Nephron (organoid): Measurements from ENCODE around the gene CASS4.
A peak's percentile ranks its signal among the peaks of the same experiment; 100 is the strongest.

Experiments used
- H3K27ac Mint-ChIP-seq, 3 experiments: 2 replicates each; pipeline ENCODE4 v1.8.0; 2020; ENCODE audit warnings: mixed read lengths in 3 of 3, mild to moderate bottlenecking in 2 of 3, moderate library complexity in 1 of 3
- H3K27me3 Mint-ChIP-seq: 2 replicates; pipeline ENCODE4 v1.8.0; 2021; ENCODE audit warnings: low read depth, mild to moderate bottlenecking, moderate library complexity, mixed read lengths
- H3K36me3 Mint-ChIP-seq: 2 replicates; pipeline ENCODE4 v1.8.0; 2020; ENCODE audit warnings: low read depth, mixed read lengths
- H3K4me1 Mint-ChIP-seq: 2 replicates; pipeline ENCODE4 v1.8.0; 2020; ENCODE audit warnings: mixed read lengths
- H3K4me3 Mint-ChIP-seq, 3 experiments: 2 replicates each; pipeline ENCODE4 v1.8.0; 2020; ENCODE audit warnings: mild to moderate bottlenecking in 3 of 3, mixed read lengths in 3 of 3, moderate library complexity in 2 of 3
- H3K9me3 Mint-ChIP-seq: 2 replicates; pipeline ENCODE4 v1.8.0; 2020; ENCODE audit warnings: mixed read lengths
- CTCF ChIP-seq, 3 experiments: fragments of 200-600 bp; sonication (generic); IDR thresholded peaks; one replicate each; pipeline ENCODE4 v1.5.0; 2021; ENCODE audit warnings: antibody characterized with exemption in 3 of 3; ENCODE audit not compliant: unreplicated experiment in 3 of 3

Gene CASS4

GRCh38 chr20:56381501-56381900 is 30.6 kb upstream of the CASS4 start:
- H3K4me1 Mint-ChIP-seq, result peaks cover 3% of the 10 kb centered on the region
- peak overlapping the region in 1 of 3 experiments; percentile 20 for H3K27ac Mint-ChIP-seq
- H3K9me3 Mint-ChIP-seq, result no peaks in the 10 kb centered on the region
- no peak overlapping the region for H3K4me3 Mint-ChIP-seq
- H3K36me3 Mint-ChIP-seq, result peaks cover 70% of the 10 kb centered on the region
- no peak for TF ChIP-seq CTCF (IDR thresholded peaks at IDR 0.05; ENCODE audit: unreplicated experiment in 3 of 3)
- no peaks in the 10 kb centered on the region for H3K27me3 Mint-ChIP-seq

- Mint-ChIP-seq H3K27ac (peak overlapping the region in 2 of 3 experiments; percentile 45 to 61), H3K4me3 (peak overlapping the region in 2 of 3 experiments; percentile 19 to 26), H3K9me3 (no peaks in the 10 kb centered on the region), H3K27me3 (no peaks in the 10 kb centered on the region), H3K4me1 (peaks cover 3% of the 10 kb centered on the region), H3K36me3 (peaks cover 71% of the 10 kb centered on the region)
- TF ChIP-seq CTCF (IDR thresholded peaks at IDR 0.05; ENCODE audit: unreplicated experiment in 3 of 3), result no peak
Measured at GRCh38 chr20:56382696-56383095, 29.4 kb upstream of the CASS4 start.

DNA sequence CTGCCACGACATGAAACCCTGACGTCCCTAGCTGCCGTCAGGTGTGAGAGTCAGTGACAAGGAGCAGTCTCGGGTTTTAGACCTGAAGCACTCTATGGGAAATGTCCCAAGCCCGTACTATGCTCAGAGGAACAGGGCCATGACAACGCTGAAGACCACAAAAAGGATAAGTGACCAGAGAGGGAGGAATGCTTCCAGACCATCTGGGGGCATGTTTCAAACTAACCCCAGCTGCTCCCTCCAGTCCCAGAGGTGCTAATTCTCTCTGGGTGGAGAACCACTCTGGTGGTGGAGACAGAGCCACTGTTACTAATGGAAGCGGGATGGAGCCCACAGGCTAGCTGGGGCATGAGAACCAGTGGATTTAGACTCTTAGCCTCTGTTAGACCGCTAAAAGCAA is 28.7 kb upstream of the CASS4 start:
- Mint-ChIP-seq H3K9me3 (no peaks in the 10 kb centered on the region), H3K27me3 (no peaks in the 10 kb centered on the region), H3K4me1 (peaks cover 3% of the 10 kb centered on the region), H3K36me3 (peaks cover 64% of the 10 kb centered on the region), H3K27ac (peak overlapping the region in 1 of 3 experiments; percentile 45), H3K4me3 (no peak overlapping the region)
- TF ChIP-seq CTCF (IDR thresholded peaks at IDR 0.05; ENCODE audit: unreplicated experiment in 3 of 3), result no peak

DNA sequence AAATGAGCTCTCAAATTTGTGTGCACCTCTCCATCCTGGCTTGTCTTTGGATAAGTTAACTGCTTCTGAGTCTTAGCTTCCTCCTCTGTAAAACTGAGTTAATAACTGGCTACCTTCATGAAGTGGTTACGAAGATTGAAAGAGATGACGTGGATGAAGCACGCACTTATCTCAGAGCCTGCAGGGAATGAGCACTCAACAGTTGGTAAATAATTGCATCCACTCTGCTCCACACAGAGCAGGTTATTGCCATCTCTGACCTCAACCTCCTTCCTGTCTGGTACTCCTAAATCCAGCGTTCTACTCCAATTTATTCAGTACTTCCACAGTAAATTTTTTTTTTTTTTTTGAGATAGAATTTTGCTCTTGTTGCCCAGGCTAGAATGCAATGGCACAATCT is 26.9 kb upstream of the CASS4 start:
- no peak overlapping the region for H3K27ac Mint-ChIP-seq
- peaks cover 9% of the 10 kb centered on the region for H3K4me1 Mint-ChIP-seq
- no peak overlapping the region for H3K4me3 Mint-ChIP-seq

DNA sequence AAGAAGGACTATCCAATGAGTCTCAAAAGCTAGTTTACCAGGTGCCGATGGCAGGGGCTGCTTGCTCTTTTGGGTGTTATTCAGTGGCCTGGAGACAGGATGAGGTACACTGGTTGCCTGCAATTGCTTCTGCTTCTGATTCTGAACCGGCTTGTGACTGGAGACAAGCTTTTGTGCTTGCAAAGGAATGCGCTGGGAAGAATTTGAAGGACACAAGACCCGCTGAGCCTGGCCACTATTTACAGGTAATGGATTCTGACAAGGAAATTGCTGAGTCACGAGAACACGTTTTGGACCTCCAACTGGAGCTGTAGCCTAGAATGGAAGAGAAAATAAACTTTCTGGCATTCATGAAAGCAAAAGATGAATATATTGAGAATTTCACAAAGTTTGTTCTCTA is 25.8 kb upstream of the CASS4 start:
- Mint-ChIP-seq H3K9me3 (no peaks in the 10 kb centered on the region), H3K27me3 (no peaks in the 10 kb centered on the region), H3K36me3 (peaks cover 58% of the 10 kb centered on the region), H3K4me3 (no peak overlapping the region), H3K4me1 (peaks cover 13% of the 10 kb centered on the region), H3K27ac (no peak overlapping the region)
- TF ChIP-seq CTCF (IDR thresholded peaks at IDR 0.05; ENCODE audit: unreplicated experiment in 3 of 3), result no peak

More for the DNA sequence above, 26.9 kb upstream of the CASS4 start:
- H3K9me3 Mint-ChIP-seq, result no peaks in the 10 kb centered on the region
- no peaks in the 10 kb centered on the region for H3K27me3 Mint-ChIP-seq
- TF ChIP-seq CTCF (IDR thresholded peaks at IDR 0.05; ENCODE audit: unreplicated experiment in 3 of 3), result no peak
- peaks cover 68% of the 10 kb centered on the region for H3K36me3 Mint-ChIP-seq

GRCh38 chr20:56388882-56389281 is 23.2 kb upstream of the CASS4 start:
- H3K4me3 Mint-ChIP-seq, result no peak overlapping the region
- H3K9me3 Mint-ChIP-seq, result no peaks in the 10 kb centered on the region
- peaks cover 20% of the 10 kb centered on the region for H3K4me1 Mint-ChIP-seq
- no peaks in the 10 kb centered on the region for H3K27me3 Mint-ChIP-seq
- peaks cover 38% of the 10 kb centered on the region for H3K36me3 Mint-ChIP-seq
- no peak for TF ChIP-seq CTCF (IDR thresholded peaks at IDR 0.05; ENCODE audit: unreplicated experiment in 3 of 3)
- H3K27ac Mint-ChIP-seq, result no peak overlapping the region
